Panc1 (cell line): Measurements from ENCODE around the gene LSM12. TPM values are rescaled to one million over a fixed set of nuclear protein-coding genes. Genes with fewer than 3 reads are reported as not detected.
A peak's percentile ranks its signal among the peaks of the same experiment; 100 is the strongest.

Experiments
- ATAC-seq: fragments of 200-7000 bp; cut with Tn5 transposase; 2 replicates; pipeline ENCODE4 v1.9.1; 2020; ENCODE audit warnings: mild to moderate bottlenecking, moderate library complexity
- BruUV-seq: library from RNA; stranded (reverse); fragments of 400-500 nt; replicated peaks from 2 replicates; lab custom pipeline; 2021; lab: Mats Ljungman, UMichigan
- CTCF ChIA-PET: fragments of 300-600 bp; sonication (Branson Sonifier 250); formaldehyde crosslinking; loops from one replicate; lab custom pipeline; 2022; ENCODE audit warnings: antibody characterized with exemption; lab: Charles Lee
- POLR2A ChIA-PET: fragments of 300-600 bp; sonication (Branson Sonifier 250); formaldehyde crosslinking; loops from one replicate; lab custom pipeline; 2022; ENCODE audit warnings: antibody characterized with exemption; lab: Charles Lee
- DNase-seq: peaks from one replicate; pipeline ENCODE4 v3.0.0-alpha.2; 2010; ENCODE audit warnings: low read depth, low spot score
- H3K27ac ChIP-seq: 2 replicates; pipeline ENCODE4 v1.5.1; 2011; ENCODE audit warnings: mild to moderate bottlenecking, low read length, inconsistent platforms
- H3K27me3 ChIP-seq: fragments of 200-500 bp; sonication (Bioruptor generic); 2 replicates; pipeline ENCODE4 v1.6.0; 2014; ENCODE audit warnings: low read length, inconsistent platforms; ENCODE audit not compliant: control insufficient read depth, insufficient read depth
- H3K36me3 ChIP-seq: fragments of 200-500 bp; sonication (Bioruptor generic); 2 replicates; pipeline ENCODE4 v1.5.1; 2014; ENCODE audit warnings: inconsistent platforms, mild to moderate bottlenecking, low read length, moderate library complexity; ENCODE audit not compliant: control insufficient read depth, insufficient read depth
- H3K4me1 ChIP-seq: 2 replicates; pipeline ENCODE4 v1.5.1; 2011; ENCODE audit warnings: inconsistent platforms, mild to moderate bottlenecking, low read length, moderate library complexity; ENCODE audit not compliant: control insufficient read depth, insufficient read depth
- H3K4me3 ChIP-seq, 2 experiments: 2 replicates each; pipeline ENCODE4 v1.5.1; 2011 to 2012; ENCODE audit warnings: low read depth in 2 of 2, low read length in 2 of 2, mild to moderate bottlenecking in 2 of 2, inconsistent platforms in 1 of 2, moderate library complexity in 1 of 2
- H3K9me3 ChIP-seq: fragments of 200-500 bp; sonication (Bioruptor generic); 2 replicates; pipeline ENCODE4 v1.5.1; 2014; ENCODE audit warnings: low read depth, mild to moderate bottlenecking, inconsistent platforms, low read length, moderate library complexity; ENCODE audit not compliant: control insufficient read depth, insufficient read depth
- CTCF ChIP-seq: fragments of 450-650 bp; IDR thresholded peaks from 2 replicates; pipeline ENCODE4 v1.5.1; 2017; ENCODE audit warnings: mild to moderate bottlenecking
- POLR2AphosphoS5 ChIP-seq: IDR thresholded peaks from 2 replicates; pipeline ENCODE4 v1.6.1; 2012; ENCODE audit warnings: mild to moderate bottlenecking, low read depth, low read length, moderate library complexity
- REST ChIP-seq, 2 experiments: IDR thresholded peaks; 2 replicates each; pipeline ENCODE4 v1.6.1; 2011 to 2012; ENCODE audit warnings: low read depth in 2 of 2, control low read depth in 1 of 2, low read length in 1 of 2, mild to moderate bottlenecking in 1 of 2, moderate library complexity in 1 of 2; ENCODE audit not compliant: insufficient read depth in 1 of 2
- SIN3A ChIP-seq: IDR thresholded peaks from 2 replicates; pipeline ENCODE4 v1.6.1; 2012; ENCODE audit warnings: low read depth, mild to moderate bottlenecking, low read length, moderate library complexity, borderline replicate concordance; ENCODE audit not compliant: insufficient read depth
- TCF7L2 ChIP-seq: IDR thresholded peaks from 2 replicates; pipeline ENCODE4 v1.6.1; 2011; ENCODE audit warnings: mild to moderate bottlenecking, low read depth, low read length, inconsistent platforms
- in situ Hi-C: cut with HindIII; loops from 2 replicates; pipeline ENCODE4 v1.10.0; 2016; ENCODE audit warnings: low sequenced_read_pairs, low pct_unique_long_range_greater_than_20kb
- intact Hi-C: fragments of 100-400 bp; cut with micrococcal nuclease; formaldehyde crosslinking; loops from one replicate; pipeline ENCODE4 v1.10.0; 2022; ENCODE audit not compliant: unreplicated experiment
- total RNA-seq: library from RNA; stranded (reverse); gene quantifications from one replicate; pipeline ENCODE4 v1.2.1, GENCODE V29; 2021; ENCODE audit not compliant: unreplicated experiment

LSM12 gene
- total RNA-seq, 1 experiment from 2014 or later, result 73.0 TPM

GRCh38 chr17:44006272-44006597 lies 60.2 kb downstream of the LSM12 start:
- Histone ChIP-seq H3K9me3 (no peaks in the 10 kb centered on the region), H3K27me3 (no peaks in the 10 kb centered on the region), H3K4me1 (peaks cover 8% of the 10 kb centered on the region), H3K27ac (peak overlapping the region; percentile 66), H3K4me3 (peak overlapping the region; percentile 69 to 76), H3K36me3 (no peaks in the 10 kb centered on the region; the same call in 1 of the 2 replicates)
- CTCF ChIA-PET, result interaction anchor here (0.7 to 1.7 kb wide), 3 partner anchors 49 to 923 kb away, joined by 3 to 10 read pairs (median 5); no protein-coding TSS in a partner anchor
- no TSS peak for BruUV-seq
- POLR2A ChIA-PET, result no interaction called here
- intact Hi-C loops, result no loop called here
- no peak for TF ChIP-seq REST (IDR thresholded peaks at IDR 0.05; ENCODE audit: insufficient read depth in 1 of 2, low read depth in 2 of 2, low read length in 1 of 2)
- no peak for TF ChIP-seq CTCF
- no peak for TF ChIP-seq TCF7L2
- no peak for TF ChIP-seq POLR2AphosphoS5
- TF ChIP-seq SIN3A, result no peak
- ATAC-seq, result peak; percentile 27
- no peak for DNase-seq
- in situ Hi-C loops, result no loop called here

GRCh38 chr17:44005527-44006271 lies 60.8 kb downstream of the LSM12 start:
- no peak for DNase-seq
- ChIA-PET POLR2A (no interaction called here), CTCF (interaction anchor here (0.8 kb wide), 1 partner anchor 923 kb away, joined by 5 read pairs; no protein-coding TSS in a partner anchor)
- no peaks in the 10 kb centered on the region for H3K9me3 ChIP-seq
- in situ Hi-C loops (no loop called here), intact Hi-C loops (no loop called here)
- TF ChIP-seq TCF7L2, result no peak
- TF ChIP-seq POLR2AphosphoS5, result no peak
- no peak for TF ChIP-seq REST (IDR thresholded peaks at IDR 0.05; ENCODE audit: insufficient read depth in 1 of 2, low read depth in 2 of 2, low read length in 1 of 2)
- peak overlapping the region; percentile 69 to 76 for H3K4me3 ChIP-seq
- H3K36me3 ChIP-seq, result no peaks in the 10 kb centered on the region; the same call in 1 of the 2 replicates
- BruUV-seq, result no TSS peak
- H3K27me3 ChIP-seq, result no peaks in the 10 kb centered on the region
- peaks cover 8% of the 10 kb centered on the region for H3K4me1 ChIP-seq
- H3K27ac ChIP-seq, result peak overlapping the region; percentile 66
- peak; percentile 51 for ATAC-seq
